GM18873 (cell line): Measurements from ENCODE around the gene LMF2.

Source experiments
- ATAC-seq: cut with Tn5 transposase; IDR thresholded peaks from one replicate; pipeline ENCODE4 v1.9.1; 2021; ENCODE audit warnings: mild to moderate bottlenecking, moderate library complexity, moderate number of reproducible peaks; ENCODE audit not compliant: unreplicated experiment, low FRiP score

LMF2 gene

GRCh38 chr22:50485221-50486131 lies 22.0 kb downstream of the LMF2 start:
- no peak for ATAC-seq

GRCh38 chr22:50483977-50484853 lies 23.3 kb downstream of the LMF2 start:
- ATAC-seq: no peak

GRCh38 chr22:50483556-50483955 lies 23.9 kb downstream of the LMF2 start:
- no peak for ATAC-seq

GRCh38 chr22:50483106-50483505 lies 24.4 kb downstream of the LMF2 start:
- no peak for ATAC-seq

- ATAC-seq: no peak
Observed at GRCh38 chr22:50482107-50483074, 25.1 kb downstream of the LMF2 start.

GRCh38 chr22:50481440-50482106 lies 25.9 kb downstream of the LMF2 start, which contains the start of gene ADM2:
Gene ADM2, plus strand, starts transcription at chr22:50481543. Its CDS starts 305 bp downstream, at chr22:50481848.
- no peak for ATAC-seq

GRCh38 chr22:50481045-50481439 lies 26.5 kb downstream of the LMF2 start:
- ATAC-seq: no peak

- ATAC-seq: no peak
Observed at GRCh38 chr22:50479721-50480120, 27.8 kb downstream of the LMF2 start.

- no peak for ATAC-seq
Observed at GRCh38 chr22:50477923-50478322, 29.6 kb downstream of the LMF2 start.

GRCh38 chr22:50476868-50477267 lies 30.6 kb downstream of the LMF2 start:
- ATAC-seq: no peak

GRCh38 chr22:50475652-50476002 lies 31.9 kb downstream of the LMF2 start:
- no peak for ATAC-seq

- peak; percentile 36 for ATAC-seq
Observed at GRCh38 chr22:50474710-50475651, 32.5 kb downstream of the LMF2 start, which contains the start of gene SBF1. Gene SBF1, minus strand, starts transcription at chr22:50475035. Its CDS starts 195 bp downstream, at chr22:50474840.

GRCh38 chr22:50473855-50474671 lies 33.4 kb downstream of the LMF2 start:
- ATAC-seq: no peak

GRCh38 chr22:50473088-50473487 lies 34.4 kb downstream of the LMF2 start:
- ATAC-seq: no peak

GRCh38 chr22:50471962-50472361 lies 35.5 kb downstream of the LMF2 start:
- no peak for ATAC-seq

GRCh38 chr22:50471197-50471847 lies 36.2 kb downstream of the LMF2 start:
- ATAC-seq: no peak

- ATAC-seq: no peak
Observed at GRCh38 chr22:50470491-50470890, 37.0 kb downstream of the LMF2 start.
